K562 (cell line): Measurements from ENCODE around the gene FHIT. TPM values are rescaled to one million over a fixed set of nuclear protein-coding genes. Genes with fewer than 3 reads are reported as not detected.

ENCODE experiments used
- ATAC-seq: fragments of 200-7000 bp; cut with Tn5 transposase; 3 replicates; pipeline ENCODE4 v1.9.1; 2020; ENCODE audit warnings: moderate library complexity
- BruUV-seq: library from RNA; stranded (reverse); fragments of 400-500 nt; replicated peaks from 2 replicates; lab custom pipeline; 2021; lab: Mats Ljungman, UMichigan
- CTCF ChIA-PET: fragments of 300-600 bp; formaldehyde crosslinking; extraction: SDS; loops from one replicate; lab custom pipeline; 2021; ENCODE audit warnings: low intra/inter-chr PET ratio; lab: Yijun Ruan, JAX
- POLR2A ChIA-PET: fragments of 300-600, 350-650 bp; sonication (Branson Sonifier 250); formaldehyde crosslinking; extraction: SDS; loops from one replicate; lab custom pipeline; 2021; ENCODE audit warnings: antibody characterized with exemption, inconsistent platforms; lab: Yijun Ruan, JAX
- DNase-seq, 4 experiments: peaks; one replicate each; pipeline versions ENCODE4 v3.0.0 to v3.0.0-alpha.2; 2011 to 2018; ENCODE audit warnings: low spot score in 3 of 4, mixed read lengths in 3 of 4; ENCODE audit errors: extremely low read depth in 1 of 4
- FAIRE-seq: peaks from 2 replicates; lab custom pipeline; 2011; peaks lifted over from hg19 to GRCh38; lab: Jason Lieb, UNC
- H2AFZ ChIP-seq: 2 replicates; pipeline ENCODE4 v1.6.0; 2011; ENCODE audit warnings: low read depth, low read length, control low read depth, inconsistent platforms
- H3K27ac ChIP-seq: fragments of 200-600 bp; 3 replicates; pipeline ENCODE4 v1.8.0; 2011; ENCODE audit warnings: low read depth, mild to moderate bottlenecking, control low read depth, inconsistent platforms, low read length, moderate library complexity, mixed read lengths; ENCODE audit errors: extremely low read depth
- H3K27me3 ChIP-seq, 2 experiments: fragments of 300-600 bp in 1 of 2; 2 replicates in 1 of 2; 3 replicates in 1 of 2; pipeline versions ENCODE4 v1.6.0 to v1.8.0; 2011; ENCODE audit warnings: inconsistent platforms in 2 of 2, low read length in 2 of 2, mild to moderate bottlenecking in 1 of 2, mixed read lengths in 1 of 2, moderate library complexity in 1 of 2; ENCODE audit not compliant: control insufficient read depth in 2 of 2, insufficient read depth in 2 of 2
- H3K36me3 ChIP-seq: fragments of 300-600 bp; 3 replicates; pipeline ENCODE4 v1.8.0; 2011; ENCODE audit warnings: mild to moderate bottlenecking, low read length, inconsistent platforms; ENCODE audit not compliant: control insufficient read depth, insufficient read depth
- H3K4me1 ChIP-seq, 2 experiments: fragments of 200-600 bp in 1 of 2; replicated peaks in 1 of 2; 2 replicates in 1 of 2; 3 replicates in 1 of 2; pipeline versions ENCODE4 v1.5.1 to v1.8.0; 2011; ENCODE audit warnings: inconsistent platforms in 2 of 2, low read length in 2 of 2, mild to moderate bottlenecking in 1 of 2, mixed read lengths in 1 of 2, moderate library complexity in 1 of 2; ENCODE audit not compliant: control insufficient read depth in 2 of 2, insufficient read depth in 2 of 2
- H3K4me2 ChIP-seq: 2 replicates; pipeline ENCODE4 v1.6.1; 2011; ENCODE audit warnings: low read length, control low read depth, inconsistent platforms, mixed read lengths; ENCODE audit not compliant: insufficient read depth
- H3K4me3 ChIP-seq: fragments of 200-600 bp; sonication (generic), shearing (Covaris generic); 2 replicates; pipeline ENCODE4 v1.5.1; 2016; ENCODE audit warnings: control low read depth, inconsistent platforms
- H3K79me2 ChIP-seq: fragments of 200-600 bp; 3 replicates; pipeline ENCODE4 v1.8.0; 2011; ENCODE audit warnings: low read length, inconsistent platforms; ENCODE audit not compliant: control insufficient read depth, insufficient read depth
- H3K9ac ChIP-seq, 2 experiments: 2 replicates each; pipeline versions ENCODE4 v1.6.0 to v1.6.1; 2011; ENCODE audit warnings: low read depth in 2 of 2, low read length in 2 of 2, control low read depth in 1 of 2, inconsistent platforms in 1 of 2, mild to moderate bottlenecking in 1 of 2, mixed read lengths in 1 of 2; ENCODE audit not compliant: insufficient read depth in 1 of 2
- H3K9me1 ChIP-seq: one replicate; pipeline ENCODE4 v1.6.0; 2011; ENCODE audit warnings: inconsistent platforms, mild to moderate bottlenecking, low read length, moderate library complexity; ENCODE audit not compliant: control insufficient read depth, insufficient read depth
- H3K9me3 ChIP-seq: replicated peaks from 2 replicates; pipeline ENCODE4 v1.5.1; 2011; ENCODE audit warnings: low read depth, low read length, inconsistent platforms; ENCODE audit not compliant: control insufficient read depth, insufficient read depth
- H4K20me1 ChIP-seq: replicated peaks from 2 replicates; pipeline ENCODE4 v1.6.1; 2011; ENCODE audit warnings: low read length, inconsistent platforms, mixed read lengths; ENCODE audit not compliant: control insufficient read depth, insufficient read depth
- BCL6 ChIP-seq: fragments of 250-450 bp; sonication (Bioruptor Pico); IDR thresholded peaks from 2 replicates; pipeline ENCODE4 v1.4.0; 2020
- DACH1 ChIP-seq: fragments of 450-650 bp; IDR thresholded peaks from 2 replicates; pipeline ENCODE4 v1.6.1; 2018; ENCODE audit not compliant: partially characterized antibody
- DMBX1 ChIP-seq: fragments of 250-450 bp; sonication (Bioruptor Pico); IDR thresholded peaks from 2 replicates; pipeline ENCODE4 v1.8.0; 2022; ENCODE audit warnings: inconsistent platforms, mild to moderate bottlenecking, moderate library complexity, borderline replicate concordance
- FOXJ3 ChIP-seq: sonication (generic); formaldehyde crosslinking; IDR thresholded peaks from 2 replicates; pipeline ENCODE4 v1.4.0; 2020; ENCODE audit warnings: mild to moderate bottlenecking, missing genetic modification reagents
- HNRNPH1 ChIP-seq: fragments of 200-400 bp; formaldehyde crosslinking; optimal IDR thresholded peaks from 2 replicates; pipeline ENCODE3; 2017; ENCODE audit warnings: low read depth, mild to moderate bottlenecking, low read length, moderate library complexity
- KHSRP ChIP-seq: fragments of 450-650 bp; IDR thresholded peaks from 2 replicates; pipeline ENCODE4 v1.6.1; 2017
- NCOR1 ChIP-seq: fragments of 450-650 bp; IDR thresholded peaks from 2 replicates; pipeline ENCODE4 v1.6.1; 2016; ENCODE audit warnings: mild to moderate bottlenecking, moderate library complexity
- NFXL1 ChIP-seq: fragments of 450-650 bp; formaldehyde crosslinking; IDR thresholded peaks from 2 replicates; pipeline ENCODE4 v1.4.0; 2021; ENCODE audit warnings: mild to moderate bottlenecking
- RBM22 ChIP-seq: fragments of 200-400 bp; formaldehyde crosslinking; IDR thresholded peaks from 2 replicates; pipeline ENCODE4 v1.6.1; 2018; ENCODE audit warnings: low read length, low read depth; ENCODE audit not compliant: poor library complexity, severe bottlenecking
- SNRNP70 ChIP-seq: fragments of 200-400 bp; formaldehyde crosslinking; optimal IDR thresholded peaks from 2 replicates; pipeline ENCODE3; 2017; ENCODE audit warnings: low read depth, low read length
- TOE1 ChIP-seq, 2 experiments: fragments of 450-650 bp in 1 of 2; sonication (generic) in 1 of 2; formaldehyde crosslinking in 1 of 2; IDR thresholded peaks; 2 replicates each; pipeline versions ENCODE4 v1.7.1 to v1.8.0; 2016 to 2022; ENCODE audit warnings: borderline replicate concordance in 2 of 2, mild to moderate bottlenecking in 2 of 2, antibody characterized with exemption in 1 of 2, inconsistent platforms in 1 of 2, low read depth in 1 of 2, missing genetic modification reagents in 1 of 2, moderate library complexity in 1 of 2
- VEZF1 ChIP-seq: fragments of 200-800 bp; sonication (Bioruptor generic); IDR thresholded peaks from 2 replicates; pipeline ENCODE4 v1.6.1; 2017; ENCODE audit warnings: missing genetic modification characterization, missing compliant biosample characterization
- ZBTB43 ChIP-seq: sonication (generic); formaldehyde crosslinking; IDR thresholded peaks from 2 replicates; pipeline ENCODE4 v1.8.0; 2023; ENCODE audit warnings: mild to moderate bottlenecking, missing genetic modification reagents
- ZNF146 ChIP-seq: IDR thresholded peaks from one replicate; pipeline ENCODE4 v1.6.1; 2018; ENCODE audit warnings: missing compliant biosample characterization; ENCODE audit not compliant: unreplicated experiment
- ZNF253 ChIP-seq: fragments of 250-450 bp; sonication (Bioruptor Pico); conservative IDR thresholded peaks from 2 replicates; pipeline ENCODE4 v1.6.1; 2021; ENCODE audit warnings: mild to moderate bottlenecking
- ZNF639 ChIP-seq, 2 experiments: fragments of 200-800 bp in 1 of 2; sonication (Bioruptor generic) in 1 of 2; sonication (generic) in 1 of 2; formaldehyde crosslinking in 1 of 2; IDR thresholded peaks in 1 of 2; conservative IDR thresholded peaks in 1 of 2; 2 replicates each; pipeline versions ENCODE4 v1.5.0 to v1.6.1; 2016 to 2020; ENCODE audit warnings: missing compliant biosample characterization in 1 of 2, missing genetic modification characterization in 1 of 2, missing genetic modification reagents in 1 of 2
- WGBS: fragments of 100-300 bp; shearing (Covaris generic); methylation state at CpG from one replicate; pipeline ENCODE4 v1.1.6; 2016; ENCODE audit warnings: low coverage, mixed read lengths; ENCODE audit not compliant: insufficient coverage; ENCODE audit errors: missing lambda C conversion rate; 5-methylcytosine and 5-hydroxymethylcytosine counted together
- in situ Hi-C: fragments of 300-500 bp; cut with MboI; formaldehyde crosslinking; loops from 4 replicates; pipeline ENCODE4 v1.15.0; 2018; ENCODE audit warnings: inconsistent platforms, mixed read lengths
- intact Hi-C: fragments of 100-400 bp; cut with micrococcal nuclease; formaldehyde crosslinking; loops from 2 replicates; pipeline ENCODE4 v1.14.2; 2022
- polyA plus RNA-seq, 8 experiments: library from polyadenylated mRNA; depleted of rRNA in 4 of 8; stranded (reverse) in 5 of 8; unstranded in 3 of 8; fragments of >200 nt; fragmentation: Nextera tagmentation in 2 of 8; fragmentation: Illumina TruSeq in 1 of 8; extraction: Ambion mirVana in 2 of 8; extraction: Trizol in 1 of 8; gene quantifications; 2 replicates each; pipeline versions ENCODE4 v1.2.1 to v1.2.3, GENCODE V29; 2011 to 2014; ENCODE audit warnings: inconsistent platforms in 1 of 8, missing spikeins in 1 of 8
- total RNA-seq, 7 experiments: library from RNA; depleted of rRNA in 6 of 7; stranded (reverse); fragments of >200 nt in 6 of 7; fragmentation: Illumina TruSeq in 2 of 7; extraction: Trizol in 2 of 7; gene quantifications; 2 replicates each; pipeline versions ENCODE4 v1.2.1 to v1.2.3, GENCODE V29; 2011 to 2021; ENCODE audit warnings: low replicate concordance in 1 of 7
- TF ChIP-seq, protein P1 (sequence below): sonication (generic); formaldehyde crosslinking; IDR thresholded peaks from 2 replicates; pipeline ENCODE4 v1.8.1; 2023; ENCODE audit warnings: mild to moderate bottlenecking, missing genetic modification reagents

FHIT gene
- total and polyA plus RNA-seq, 9 of the 15 experiments (the other 6 are each of a cell fraction or from before 2014, with no cell fraction given): 1.7 to 9.1 (median 4.3) TPM

- TF ChIP-seq ZNF639 (CRISPR knock-in tag; conservative IDR thresholded peaks at IDR 0.05 in 1 of 2, IDR thresholded peaks at IDR 0.05 in 1 of 2): no peak
- no peak for TF ChIP-seq DMBX1
- TF ChIP-seq HNRNPH1: no peak
- TF ChIP-seq RBM22: no peak
- no peak for TF ChIP-seq BCL6 (CRISPR knock-in tag)
- no peak for TF ChIP-seq ZNF253 (CRISPR knock-in tag)
These were observed 620.3 kb downstream of the FHIT start (continued) for GRCh38 chr3:60630953-60631352.

- DNase-seq (no peak), FAIRE-seq (no peak), ATAC-seq (no peak)
- POLR2A ChIA-PET: no interaction called here
- no peaks in the 10 kb centered on the region for H3K36me3 ChIP-seq
- in situ Hi-C loops (no loop called here), intact Hi-C loops (no loop called here)
- no peaks in the 10 kb centered on the region for H3K9me1 ChIP-seq
- no peaks in the 10 kb centered on the region for H3K9me3 ChIP-seq
- WGBS: 10% methylated on average over 2 of the region's 2 CpGs
- no peaks in the 10 kb centered on the region for H4K20me1 ChIP-seq
- H3K27ac ChIP-seq: no peak overlapping the region
- no peak overlapping the region for H3K4me3 ChIP-seq
- BruUV-seq: no TSS peak
- H3K4me1 ChIP-seq: no peaks in the 10 kb centered on the region
- H3K9ac ChIP-seq: no peak overlapping the region
- H3K4me2 ChIP-seq: no peak overlapping the region
- CTCF ChIA-PET: no interaction called here
- no peaks in the 10 kb centered on the region for H3K27me3 ChIP-seq
- no peaks in the 10 kb centered on the region for H3K79me2 ChIP-seq
- no peak overlapping the region for H2AFZ ChIP-seq
- TF ChIP-seq ZBTB43 (no peak), SNRNP70 (no peak), NFXL1 (CRISPR knock-in tag) (no peak), KHSRP (no peak), NCOR1 (no peak), TOE1 (IDR thresholded peaks at IDR 0.05; ENCODE audit: borderline replicate concordance) (no peak), TOE1 (CRISPR knock-in tag; IDR thresholded peaks at IDR 0.05; ENCODE audit: borderline replicate concordance, low read depth) (no peak), FOXJ3 (CRISPR knock-in tag) (no peak), DACH1 (no peak), ZNF146 (CRISPR knock-in tag) (no peak), VEZF1 (CRISPR knock-in tag) (no peak)
- TF ChIP-seq, protein P1, sequence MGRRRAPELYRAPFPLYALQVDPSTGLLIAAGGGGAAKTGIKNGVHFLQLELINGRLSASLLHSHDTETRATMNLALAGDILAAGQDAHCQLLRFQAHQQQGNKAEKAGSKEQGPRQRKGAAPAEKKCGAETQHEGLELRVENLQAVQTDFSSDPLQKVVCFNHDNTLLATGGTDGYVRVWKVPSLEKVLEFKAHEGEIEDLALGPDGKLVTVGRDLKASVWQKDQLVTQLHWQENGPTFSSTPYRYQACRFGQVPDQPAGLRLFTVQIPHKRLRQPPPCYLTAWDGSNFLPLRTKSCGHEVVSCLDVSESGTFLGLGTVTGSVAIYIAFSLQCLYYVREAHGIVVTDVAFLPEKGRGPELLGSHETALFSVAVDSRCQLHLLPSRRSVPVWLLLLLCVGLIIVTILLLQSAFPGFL: no peak
These were observed 621.4 kb downstream of the FHIT start for GRCh38 chr3:60629816-60630215.
